Effector CD8-positive, alpha-beta T cell (primary cell): ENCODE results near the gene MED15.
"Not testable (repeated sequence)": the region's sequence is repeated elsewhere in the genome, so short reads cannot be mapped to it uniquely, and the experiment has no call there.

Experiments used
- DNase-seq: peaks from one replicate; lab custom pipeline; 2025; lab: John Stamatoyannopoulos, UW

The MED15 gene

DNA sequence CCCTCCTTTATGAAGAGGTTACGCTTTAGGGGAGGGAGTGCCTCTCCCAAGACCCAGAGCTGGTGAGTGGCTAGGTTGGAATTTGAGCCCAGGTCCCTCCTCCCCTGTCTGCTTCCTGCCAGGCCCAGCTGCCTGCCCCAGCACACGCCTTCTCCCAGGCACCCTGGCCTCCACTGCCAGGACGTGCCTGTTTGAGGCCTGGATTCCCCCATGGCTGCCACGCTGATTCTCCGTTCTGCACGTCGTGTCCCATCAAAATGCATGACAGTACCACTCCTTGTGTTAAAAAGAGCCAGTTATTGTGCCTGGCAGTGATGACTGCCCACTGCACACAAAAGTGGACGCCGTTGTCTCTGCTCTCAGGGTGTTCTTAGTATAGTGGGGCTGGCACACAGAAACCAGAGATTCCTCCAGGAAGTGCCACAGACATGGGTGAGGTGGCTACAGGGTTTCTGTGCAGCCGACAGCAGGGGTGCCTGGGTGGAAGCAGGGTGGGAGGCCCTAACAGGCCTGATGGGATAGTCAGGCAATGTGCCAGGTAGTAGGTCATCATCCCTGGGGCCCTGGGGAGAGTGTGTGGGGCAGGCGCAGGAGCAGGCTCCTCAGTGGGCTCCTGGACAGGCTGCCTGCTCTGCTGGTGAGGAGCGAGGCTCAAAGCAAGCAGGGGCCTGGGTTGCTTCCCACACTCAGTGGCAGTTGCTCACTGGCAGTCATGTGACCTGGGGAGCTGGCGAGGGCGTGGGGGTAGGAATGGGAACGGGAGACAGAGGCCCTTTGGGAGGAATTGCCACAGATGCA lies 24.2 kb downstream of the MED15 start:
- no peak for DNase-seq

GRCh38 chr22:20532256-20532993 lies 25.0 kb downstream of the MED15 start:
- no peak for DNase-seq

GRCh38 chr22:20533095-20533878 lies 25.9 kb downstream of the MED15 start:
- DNase-seq: no peak

DNA sequence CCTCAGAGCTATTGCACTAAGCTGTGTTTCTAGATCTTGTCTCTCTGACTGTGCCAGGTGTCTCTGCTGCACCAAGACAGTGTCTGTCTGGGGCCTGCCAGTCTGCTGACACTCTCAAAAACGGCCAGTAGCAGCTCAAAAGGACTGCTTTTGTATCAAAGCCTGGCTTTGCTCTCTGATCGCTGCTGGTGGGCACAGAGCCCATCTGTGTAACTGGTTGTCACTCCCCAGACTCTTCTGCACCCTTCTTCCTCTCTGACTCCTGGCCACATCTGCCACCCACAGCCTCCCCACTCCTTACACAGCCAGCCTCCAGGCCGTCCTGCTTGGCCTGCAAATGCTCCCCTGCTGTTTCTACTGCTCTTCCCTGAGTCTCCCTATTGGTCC lies 26.5 kb downstream of the MED15 start:
- no peak for DNase-seq

DNA sequence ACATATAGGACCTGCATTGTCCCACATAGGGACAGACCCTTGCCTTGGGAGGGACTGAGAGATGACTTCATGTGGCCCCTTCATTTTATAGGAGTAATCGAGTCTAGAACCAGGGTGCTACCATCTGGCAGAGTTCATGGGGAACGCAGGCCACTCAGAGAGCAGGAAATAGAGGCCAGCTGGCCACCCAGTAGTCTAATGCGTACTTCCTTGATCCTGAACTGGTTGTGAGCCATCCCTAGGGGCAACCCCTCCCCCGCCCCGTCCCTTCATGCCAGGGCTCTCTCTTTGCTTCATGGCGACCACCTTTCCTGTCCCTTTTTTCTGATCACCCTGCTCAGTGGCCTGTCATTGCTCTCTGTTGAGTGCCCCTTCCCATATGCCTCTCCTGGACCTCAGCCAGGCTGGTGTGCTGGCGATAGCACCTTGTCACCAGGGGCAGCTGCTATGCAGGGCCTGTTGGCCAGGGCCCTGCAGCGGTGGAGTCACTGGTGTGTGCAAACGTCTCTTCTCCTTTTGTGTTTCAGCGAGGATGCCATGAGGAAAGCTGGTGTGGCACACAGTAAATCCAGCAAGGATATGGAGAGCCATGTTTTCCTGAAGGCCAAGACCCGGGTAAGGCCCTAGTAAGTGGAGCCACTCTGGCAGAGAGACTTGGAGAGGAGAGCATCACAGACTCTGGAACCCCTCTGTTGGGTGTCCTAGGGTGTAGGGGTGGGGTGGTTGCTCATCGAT lies 29.3 kb downstream of the MED15 start:
- no peak for DNase-seq

DNA sequence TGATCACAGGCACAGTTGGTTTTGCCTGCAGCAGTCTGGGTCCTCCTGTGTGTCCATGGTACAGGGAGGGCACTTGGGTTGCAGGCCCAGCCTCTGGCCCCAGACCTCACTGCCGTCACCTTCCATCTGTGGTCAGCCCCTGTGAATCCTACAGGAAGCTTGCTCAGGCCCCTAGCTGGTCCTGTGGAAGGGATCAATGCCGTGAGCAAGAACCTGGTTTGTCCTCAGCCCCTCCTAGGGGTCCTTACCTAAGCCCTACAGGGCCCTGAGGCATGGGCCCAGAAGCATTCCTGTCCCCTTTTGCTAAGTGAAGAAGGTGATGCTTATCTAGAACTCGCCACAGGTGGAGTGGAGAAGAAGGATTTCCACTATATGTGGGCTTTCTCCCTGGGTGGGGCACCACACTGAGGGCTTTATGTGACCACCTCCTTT lies 29.9 kb downstream of the MED15 start:
- DNase-seq: no peak

DNA sequence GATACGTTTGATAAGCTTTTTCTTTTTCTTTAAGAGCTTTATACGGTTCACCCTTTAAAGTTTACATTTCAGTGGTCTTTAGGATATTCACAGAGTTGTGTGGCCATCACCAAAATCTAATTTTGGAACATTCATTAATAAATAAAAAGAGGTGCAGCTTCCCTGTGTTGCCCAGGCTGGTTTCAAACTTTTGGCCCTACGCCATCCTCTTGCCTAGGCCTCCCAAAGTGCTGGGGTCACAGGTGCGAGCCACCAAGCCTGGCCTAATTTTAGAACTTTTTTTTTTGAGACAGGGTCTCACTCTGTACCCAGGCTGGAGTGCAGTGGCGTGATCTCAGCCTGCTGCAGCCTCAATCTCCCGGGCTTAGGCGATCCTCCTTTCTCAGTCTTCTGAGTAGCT lies 30.6 kb downstream of the MED15 start:
- DNase-seq: no peak

DNA sequence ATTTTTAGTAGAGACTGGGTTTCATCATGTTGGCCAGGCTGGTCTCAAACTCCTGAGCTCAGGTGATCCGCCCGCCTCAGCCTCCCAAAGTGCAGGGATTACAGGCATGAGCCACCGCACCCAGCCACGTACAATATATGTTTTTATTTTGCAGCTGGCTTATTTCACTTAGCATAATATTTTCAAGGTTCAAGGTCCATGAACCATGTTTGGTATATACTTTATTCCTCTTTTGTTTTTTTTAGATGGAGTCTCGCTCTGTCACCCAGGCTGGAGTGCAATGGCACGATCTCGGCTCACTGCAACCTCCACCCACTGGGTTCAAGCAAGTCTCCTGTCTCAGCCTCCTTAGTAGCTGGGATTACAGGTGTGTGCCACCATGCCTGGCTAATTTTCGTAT lies 31.5 kb downstream of the MED15 start:
- not testable (repeated sequence) for DNase-seq

DNA sequence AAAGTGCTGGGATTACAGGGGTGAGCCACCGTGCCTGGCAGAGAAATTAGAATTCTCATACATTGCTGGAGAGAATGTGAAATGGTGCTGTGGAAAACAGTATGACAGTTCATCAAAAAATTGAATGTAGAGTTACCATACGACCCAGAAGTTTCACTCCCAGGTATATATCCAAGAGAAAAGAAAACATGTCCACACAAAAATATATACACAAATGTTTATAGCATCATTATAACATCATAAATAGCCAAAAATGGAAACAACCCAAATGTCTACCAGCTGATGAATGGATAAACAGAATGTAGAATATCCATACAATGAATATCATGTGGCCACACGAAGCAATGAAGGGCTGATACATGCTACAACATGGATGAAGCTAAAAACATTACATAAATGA lies 34.6 kb downstream of the MED15 start:
- no peak for DNase-seq

- DNase-seq: no peak
Measured at GRCh38 chr22:20542736-20543135, 35.3 kb downstream of the MED15 start.

DNA sequence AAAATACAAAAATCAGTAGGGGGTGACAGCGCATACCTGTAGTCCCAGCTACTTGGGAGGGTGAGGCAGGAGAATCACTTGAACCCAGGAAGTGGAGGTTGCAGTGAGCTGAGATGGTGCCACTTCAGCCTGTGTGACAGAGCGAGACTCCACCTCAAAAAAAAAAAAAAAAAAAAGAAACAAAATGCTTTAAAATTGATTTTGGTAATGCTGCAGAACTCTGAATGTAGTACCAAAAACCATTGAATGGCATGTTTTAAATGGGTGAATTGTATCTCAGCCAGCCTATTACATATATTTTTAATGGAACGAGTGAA lies 37.9 kb downstream of the MED15 start:
- DNase-seq: not testable (repeated sequence)

DNA sequence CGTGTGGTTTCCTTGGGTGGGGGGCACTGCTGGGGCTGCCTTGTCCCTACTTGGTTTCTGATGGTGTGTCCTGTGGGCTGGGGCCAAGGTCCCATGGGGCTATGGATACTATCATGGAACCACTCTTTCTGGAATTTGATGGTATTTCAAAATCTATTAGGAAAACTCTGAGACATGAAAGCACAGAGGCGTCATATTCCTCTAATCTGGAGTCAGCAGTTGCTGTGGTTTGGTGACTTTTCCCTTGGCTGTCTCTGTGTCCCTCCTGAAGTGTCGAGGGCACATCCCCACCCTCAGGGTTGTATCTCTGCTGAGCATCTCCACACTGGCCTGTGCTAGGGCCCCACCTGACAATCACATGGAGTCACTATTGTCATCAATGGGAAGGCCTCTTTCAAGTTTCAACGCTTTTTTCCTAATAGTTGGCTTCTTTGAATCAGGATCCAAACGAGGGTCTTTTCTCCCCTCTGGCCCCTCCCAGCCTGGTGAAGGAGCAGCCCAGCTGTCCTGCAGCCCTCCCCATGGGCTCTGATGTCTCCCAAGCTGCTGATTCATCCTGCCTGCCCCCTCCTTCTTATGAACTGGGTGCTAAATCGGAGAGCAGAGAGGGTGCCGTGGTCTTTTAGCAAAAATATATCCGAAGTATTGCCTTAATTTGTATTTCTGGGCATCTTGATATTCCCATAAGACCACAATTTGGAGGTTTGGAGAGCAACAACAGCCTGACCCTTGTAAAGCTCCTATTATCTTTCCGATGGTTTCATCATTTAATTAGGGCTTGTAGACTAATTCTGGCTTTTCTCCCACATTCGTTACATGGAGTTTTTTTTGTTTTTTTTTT lies 38.5 kb downstream of the MED15 start:
- DNase-seq: no peak

DNA sequence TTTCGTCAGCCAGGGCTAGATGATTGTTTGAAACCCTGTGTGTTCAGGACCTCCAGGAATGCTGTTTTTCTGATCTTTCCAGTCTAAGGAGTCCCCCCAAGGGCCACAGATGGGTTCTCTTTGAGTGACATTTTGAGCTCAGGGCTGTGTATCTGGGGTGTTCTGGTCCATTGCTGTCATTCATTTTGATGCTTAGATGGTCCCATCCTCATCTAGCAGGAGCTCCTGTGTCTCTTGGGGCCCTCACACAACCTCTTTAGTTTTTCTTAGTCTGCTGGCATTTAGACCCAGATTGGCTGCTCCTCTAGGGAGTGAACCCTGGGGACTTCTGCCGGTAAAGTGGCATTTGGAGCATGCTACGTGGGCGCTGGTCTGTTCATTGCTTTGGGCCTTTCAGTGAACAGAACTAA lies 39.1 kb downstream of the MED15 start:
- no peak for DNase-seq

GRCh38 chr22:20547029-20547428 lies 39.6 kb downstream of the MED15 start:
- no peak for DNase-seq

DNA sequence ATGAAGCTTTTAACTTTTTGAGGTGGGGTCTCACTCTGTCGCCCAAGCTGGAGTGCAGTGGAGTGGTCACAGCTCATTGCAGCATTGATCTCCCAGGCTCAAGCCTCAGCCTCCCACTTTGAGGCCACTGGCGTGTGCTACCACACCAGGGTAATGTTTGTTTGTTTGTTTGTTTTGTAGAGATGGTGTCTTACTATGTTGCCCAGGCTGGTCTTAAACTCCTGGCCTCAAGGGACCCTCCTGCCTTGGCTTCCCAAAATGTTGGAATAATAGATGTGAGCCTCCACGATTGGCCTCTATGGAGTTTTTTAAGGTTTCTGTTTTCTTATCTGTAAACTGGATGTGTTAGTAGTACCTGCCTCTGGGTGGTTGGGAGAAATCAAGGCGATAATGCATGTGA lies 41.4 kb downstream of the MED15 start:
- no peak for DNase-seq

- DNase-seq: peak; percentile 43
Measured at GRCh38 chr22:20549232-20549841, 41.9 kb downstream of the MED15 start.

DNA sequence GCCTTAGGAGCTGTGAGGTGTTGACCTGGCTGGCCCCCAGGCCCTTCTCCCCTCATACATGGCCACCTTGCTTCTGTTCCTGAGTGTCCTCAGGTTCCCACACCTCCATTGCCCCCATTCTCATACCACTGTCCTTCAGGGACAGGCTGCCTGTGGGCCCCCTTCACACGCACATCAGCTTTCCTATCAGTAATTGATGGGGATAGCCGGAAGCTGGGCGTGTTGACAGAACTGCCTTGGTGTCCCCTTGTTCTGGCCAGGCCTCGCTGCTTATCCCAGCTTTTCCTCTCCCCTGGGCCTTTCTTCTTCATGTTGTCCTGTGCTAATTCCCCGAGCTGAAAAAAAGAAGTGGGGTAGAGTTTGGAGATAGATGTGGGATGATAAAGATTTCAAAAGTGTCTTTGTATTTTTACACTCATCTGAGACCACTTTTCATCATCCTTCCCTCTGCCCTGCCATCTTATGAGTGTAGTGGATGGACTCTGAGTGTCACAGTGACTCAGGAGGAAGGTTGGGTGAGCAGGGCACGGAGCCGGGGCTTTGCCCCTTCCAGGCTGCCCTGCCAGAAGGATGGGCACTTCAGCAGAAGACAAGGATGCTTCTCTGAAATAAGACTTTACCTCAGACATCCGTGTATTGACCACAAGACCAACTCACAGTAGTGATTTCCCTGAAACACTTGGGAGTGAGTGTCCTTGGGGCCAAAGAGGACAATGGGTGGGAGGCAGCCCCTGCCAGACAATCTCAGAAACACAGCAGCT lies 42.8 kb downstream of the MED15 start:
- no peak for DNase-seq

DNA sequence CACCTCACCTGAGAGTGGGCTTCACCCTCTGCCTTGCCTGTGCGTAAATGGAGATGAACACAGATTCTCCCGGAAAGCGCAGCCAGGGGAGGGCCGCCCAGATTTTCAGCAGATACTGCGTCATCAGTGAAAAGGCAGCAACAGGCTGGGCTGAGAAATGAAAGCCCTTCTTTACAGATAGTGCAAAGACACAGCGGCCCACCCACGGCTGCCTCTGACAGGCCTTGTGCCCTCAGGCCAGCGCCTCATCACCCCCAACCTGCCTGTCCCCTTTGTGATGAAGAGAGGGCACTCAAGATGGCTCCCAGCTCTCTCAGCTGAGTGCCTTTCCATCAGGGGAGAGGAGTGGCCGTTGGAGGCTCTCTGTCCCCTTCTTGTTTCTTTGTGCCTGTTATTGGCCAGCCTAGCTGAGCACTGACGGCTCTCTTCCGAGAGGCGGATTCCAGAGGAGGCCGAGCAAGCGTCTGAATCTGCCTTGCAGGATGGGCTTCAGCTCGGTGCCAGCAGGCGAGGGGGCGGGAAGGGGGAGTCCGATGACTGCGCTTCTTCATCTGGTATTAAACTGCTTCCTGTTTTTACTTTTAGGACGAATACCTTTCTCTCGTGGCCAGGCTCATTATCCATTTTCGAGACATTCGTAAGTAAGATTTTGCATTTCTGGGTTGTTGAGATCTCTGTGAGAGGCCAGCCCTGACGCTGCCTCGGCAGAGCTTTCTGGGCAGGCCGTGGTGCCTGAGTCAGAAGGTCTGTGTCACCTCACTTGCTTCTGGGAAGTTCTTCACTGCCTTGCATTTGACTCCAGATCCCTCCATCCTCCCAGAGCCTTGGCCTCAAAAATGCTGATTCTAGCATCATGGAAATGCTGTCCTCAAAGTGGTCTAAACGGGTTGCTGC lies 43.7 kb downstream of the MED15 start:
- DNase-seq: peak; percentile 33
